HepG2 (cell line): Measurements from ENCODE around the gene ZNHIT1. TPM values are rescaled to one million over a fixed set of nuclear protein-coding genes. Genes with fewer than 3 reads are reported as not detected.

Experiments
- FOXO1 ChIP-seq: sonication (generic); formaldehyde crosslinking; IDR thresholded peaks from 2 replicates; pipeline ENCODE4 v1.4.0; 2020; ENCODE audit warnings: missing genetic modification reagents
- HNF4G ChIP-seq, 2 experiments: sonication (generic) in 1 of 2; formaldehyde crosslinking in 1 of 2; IDR thresholded peaks; 2 replicates each; pipeline versions ENCODE4 v1.4.0 to v1.6.1; 2011 to 2020; ENCODE audit warnings: borderline replicate concordance in 2 of 2, low read depth in 2 of 2, mild to moderate bottlenecking in 2 of 2, low read length in 1 of 2, missing genetic modification reagents in 1 of 2, moderate library complexity in 1 of 2
- KAT7 ChIP-seq: IDR thresholded peaks from 2 replicates; pipeline ENCODE4 v1.6.1; 2018; ENCODE audit warnings: borderline replicate concordance, missing compliant biosample characterization
- KLF6 ChIP-seq: IDR thresholded peaks from 2 replicates; pipeline ENCODE4 v1.8.0; 2016; ENCODE audit warnings: missing biosample characterization, missing genetic modification reagents
- MAF1 ChIP-seq: sonication (generic); formaldehyde crosslinking; IDR thresholded peaks from 2 replicates; pipeline ENCODE4 v1.5.0; 2020; ENCODE audit warnings: missing genetic modification reagents, borderline replicate concordance
- MEIS2 ChIP-seq: sonication (generic); formaldehyde crosslinking; IDR thresholded peaks from 2 replicates; pipeline ENCODE4 v1.9.0; 2021; ENCODE audit warnings: mild to moderate bottlenecking, missing genetic modification reagents
- NR3C1 ChIP-seq: sonication (generic); formaldehyde crosslinking; IDR thresholded peaks from 2 replicates; pipeline ENCODE4 v1.4.0; 2020; ENCODE audit warnings: missing genetic modification reagents
- PHF20 ChIP-seq: sonication (generic); formaldehyde crosslinking; IDR thresholded peaks from 2 replicates; pipeline ENCODE4 v1.5.0; 2020; ENCODE audit warnings: mild to moderate bottlenecking, missing genetic modification reagents
- PHF21A ChIP-seq: sonication (generic); formaldehyde crosslinking; IDR thresholded peaks from 2 replicates; pipeline ENCODE4 v1.5.0; 2020; ENCODE audit warnings: mild to moderate bottlenecking, missing genetic modification reagents
- PHF5A ChIP-seq: IDR thresholded peaks from one replicate; pipeline ENCODE4 v1.6.1; 2018; ENCODE audit warnings: low read depth, missing genetic modification reagents; ENCODE audit not compliant: unreplicated experiment
- SNAI1 ChIP-seq: sonication (generic); formaldehyde crosslinking; IDR thresholded peaks from 2 replicates; pipeline ENCODE4 v1.5.0; 2020; ENCODE audit warnings: mild to moderate bottlenecking, missing genetic modification reagents, borderline replicate concordance
- THRA ChIP-seq: sonication (generic); formaldehyde crosslinking; IDR thresholded peaks from 2 replicates; pipeline ENCODE4 v1.4.0; 2020; ENCODE audit warnings: missing genetic modification reagents, borderline replicate concordance
- TSC22D2 ChIP-seq: sonication (generic); formaldehyde crosslinking; IDR thresholded peaks from 2 replicates; pipeline ENCODE4 v1.5.1; 2020; ENCODE audit warnings: missing genetic modification reagents, mild to moderate bottlenecking, borderline replicate concordance
- WIZ ChIP-seq: sonication (generic); formaldehyde crosslinking; IDR thresholded peaks from 2 replicates; pipeline ENCODE4 v1.5.1; 2020; ENCODE audit warnings: mild to moderate bottlenecking, missing genetic modification reagents
- ZBTB34 ChIP-seq: sonication (generic); formaldehyde crosslinking; IDR thresholded peaks from 2 replicates; pipeline ENCODE4 v1.8.0; 2022; ENCODE audit warnings: mild to moderate bottlenecking, missing genetic modification reagents
- ZFP41 ChIP-seq: sonication (generic); formaldehyde crosslinking; IDR thresholded peaks from 2 replicates; pipeline ENCODE4 v1.4.0; 2020; ENCODE audit warnings: mild to moderate bottlenecking, missing genetic modification reagents, borderline replicate concordance
- ZFY ChIP-seq: sonication (generic); formaldehyde crosslinking; IDR thresholded peaks from 2 replicates; pipeline ENCODE4 v1.4.0; 2020; ENCODE audit warnings: missing genetic modification reagents
- ZNF143 ChIP-seq: sonication (generic); formaldehyde crosslinking; IDR thresholded peaks from 2 replicates; pipeline ENCODE4 v1.4.0; 2020; ENCODE audit warnings: missing genetic modification reagents
- ZNF296 ChIP-seq: sonication (generic); formaldehyde crosslinking; conservative IDR thresholded peaks from 2 replicates; pipeline ENCODE4 v1.5.0; 2020; ENCODE audit warnings: mild to moderate bottlenecking, missing genetic modification reagents
- ZNF558 ChIP-seq: sonication (generic); formaldehyde crosslinking; IDR thresholded peaks from 2 replicates; pipeline ENCODE4 v1.9.0; 2022; ENCODE audit warnings: mild to moderate bottlenecking, missing genetic modification reagents, borderline replicate concordance
- ZNF83 ChIP-seq: sonication (generic); formaldehyde crosslinking; IDR thresholded peaks from 2 replicates; pipeline ENCODE4 v1.4.0; 2020; ENCODE audit warnings: missing genetic modification reagents, mild to moderate bottlenecking, borderline replicate concordance
- ZNF883 ChIP-seq: sonication (generic); formaldehyde crosslinking; IDR thresholded peaks from 2 replicates; pipeline ENCODE4 v1.5.1; 2020; ENCODE audit warnings: mild to moderate bottlenecking, missing genetic modification reagents; ENCODE audit errors: not compliant biosample characterization
- ZSCAN31 ChIP-seq: sonication (generic); formaldehyde crosslinking; IDR thresholded peaks from 2 replicates; pipeline ENCODE4 v1.5.0; 2020; ENCODE audit warnings: low read depth, mild to moderate bottlenecking, missing genetic modification reagents
- polyA plus RNA-seq, 8 experiments: library from polyadenylated mRNA; depleted of rRNA in 3 of 8; stranded (reverse) in 7 of 8; unstranded in 1 of 8; fragments of >200 nt; fragmentation: Illumina TruSeq in 4 of 8; extraction: Trizol in 4 of 8; gene quantifications; 2 replicates each; pipeline versions ENCODE4 v1.2.1 to v1.2.3, GENCODE V29; 2011 to 2016; ENCODE audit warnings: low read depth in 4 of 8, missing spikeins in 1 of 8, mixed read lengths in 1 of 8; ENCODE audit not compliant: insufficient read depth in 1 of 8
- total RNA-seq, 5 experiments: library from RNA; depleted of rRNA; stranded (reverse); fragments of >200 nt; fragmentation: Illumina TruSeq; extraction: Trizol; gene quantifications; 2 replicates each; pipeline ENCODE4 v1.2.3, GENCODE V29; 2016; ENCODE audit warnings: low read depth in 1 of 5
- TF ChIP-seq, protein P1 (sequence below): sonication (generic); formaldehyde crosslinking; IDR thresholded peaks from 2 replicates; pipeline ENCODE4 v1.4.0; 2020; ENCODE audit warnings: missing genetic modification reagents

ZNHIT1 gene
- total and polyA plus RNA-seq, 2 of the 13 experiments (the other 11 are each of a cell fraction or from before 2014, with no cell fraction given): 32.5 to 64.5 TPM

GRCh38 chr7:101244375-101245146, 26.6 kb downstream of the ZNHIT1 start, which contains the start of gene FIS1 (continued):
- peak; percentile 81 for TF ChIP-seq ZNF883 (CRISPR knock-in tag)
- TF ChIP-seq NR3C1: no peak
- no peak for TF ChIP-seq PHF5A (CRISPR knock-in tag)
- peak; percentile 71; the same call in 1 of the 2 replicates for TF ChIP-seq ZFP41
- 0 out of 2 replicates have a peak, but pooled peaks have one; percentile 9 for TF ChIP-seq THRA (CRISPR knock-in tag)
- TF ChIP-seq ZBTB34 (CRISPR knock-in tag): 0 out of 2 replicates have a peak, but pooled peaks have one; percentile 48
- peak; percentile 61; the same call in 1 of the 2 replicates for TF ChIP-seq MAF1 (CRISPR knock-in tag)
- TF ChIP-seq TSC22D2 (CRISPR knock-in tag): no peak; the same call in 1 of the 2 replicates
- TF ChIP-seq ZNF296 (CRISPR knock-in tag): 0 out of 2 replicates have a peak, but pooled peaks have one; percentile 81
- TF ChIP-seq PHF20 (CRISPR knock-in tag): peak; percentile 88
- peak; percentile 93 for TF ChIP-seq ZNF558
- TF ChIP-seq KAT7 (CRISPR knock-in tag): peak; percentile 65; the same call in 1 of the 2 replicates
- TF ChIP-seq ZFY (CRISPR knock-in tag): peak; percentile 97
- TF ChIP-seq MEIS2 (CRISPR knock-in tag): peak; percentile 44; the same call in 1 of the 2 replicates
- TF ChIP-seq KLF6 (CRISPR knock-in tag): peak; percentile 13; the same call in 1 of the 2 replicates
- peak; percentile 75; the same call in 1 of the 2 replicates for TF ChIP-seq PHF21A (CRISPR knock-in tag)
- TF ChIP-seq ZNF143 (CRISPR knock-in tag): peak; percentile 100
- TF ChIP-seq, protein P1, sequence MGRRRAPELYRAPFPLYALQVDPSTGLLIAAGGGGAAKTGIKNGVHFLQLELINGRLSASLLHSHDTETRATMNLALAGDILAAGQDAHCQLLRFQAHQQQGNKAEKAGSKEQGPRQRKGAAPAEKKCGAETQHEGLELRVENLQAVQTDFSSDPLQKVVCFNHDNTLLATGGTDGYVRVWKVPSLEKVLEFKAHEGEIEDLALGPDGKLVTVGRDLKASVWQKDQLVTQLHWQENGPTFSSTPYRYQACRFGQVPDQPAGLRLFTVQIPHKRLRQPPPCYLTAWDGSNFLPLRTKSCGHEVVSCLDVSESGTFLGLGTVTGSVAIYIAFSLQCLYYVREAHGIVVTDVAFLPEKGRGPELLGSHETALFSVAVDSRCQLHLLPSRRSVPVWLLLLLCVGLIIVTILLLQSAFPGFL: no peak
- TF ChIP-seq SNAI1 (CRISPR knock-in tag): peak; percentile 89; the same call in 1 of the 2 replicates
- TF ChIP-seq HNF4G (IDR thresholded peaks at IDR 0.05; ENCODE audit: borderline replicate concordance, low read depth, low read length): no peak
- TF ChIP-seq HNF4G (CRISPR knock-in tag; IDR thresholded peaks at IDR 0.05; ENCODE audit: borderline replicate concordance, low read depth): peak; percentile 63; the same call in 1 of the 2 replicates
- TF ChIP-seq ZSCAN31: peak; percentile 18; the same call in 1 of the 2 replicates
- peak; percentile 90 for TF ChIP-seq FOXO1
- 0 out of 2 replicates have a peak, but pooled peaks have one; percentile 29 for TF ChIP-seq WIZ (CRISPR knock-in tag)
- peak; percentile 79; the same call in 1 of the 2 replicates for TF ChIP-seq ZNF83 (CRISPR knock-in tag)
